ENCODE results near the gene GLRX3. TPM values are rescaled to one million over a fixed set of nuclear protein-coding genes. Genes with fewer than 3 reads are reported as not detected.
"Not testable (repeated sequence)": the region's sequence is repeated elsewhere in the genome, so short reads cannot be mapped to it uniquely, and the experiment has no call there.

GLRX3 gene
- total RNA-seq, 1 experiment from 2014 or later = 496 TPM

- DNase-seq (ENCODE audit: low spot score) = no peak
- in situ Hi-C loops (cut with HindIII; ENCODE audit: low sequenced_read_pairs) = no loop called here
Measured at GRCh38 chr10:130200179-130201042, 64.2 kb downstream of the GLRX3 start.

GRCh38 chr10:130201043-130201380 is 64.8 kb downstream of the GLRX3 start:
- in situ Hi-C loops (cut with HindIII; ENCODE audit: low sequenced_read_pairs) = no loop called here
- DNase-seq (ENCODE audit: low spot score) = no peak

- DNase-seq (ENCODE audit: low spot score); in situ Hi-C loops (cut with HindIII; ENCODE audit: low sequenced_read_pairs): not testable (repeated sequence)
Measured at GRCh38 chr10:130202150-130202549, 66.0 kb downstream of the GLRX3 start.

GRCh38 chr10:130202984-130203621 is 66.9 kb downstream of the GLRX3 start:
- no peak for DNase-seq (ENCODE audit: low spot score)
- in situ Hi-C loops (cut with HindIII; ENCODE audit: low sequenced_read_pairs) = no loop called here

GRCh38 chr10:130203626-130204025 is 67.4 kb downstream of the GLRX3 start:
- DNase-seq (ENCODE audit: low spot score) = no peak
- in situ Hi-C loops (cut with HindIII; ENCODE audit: low sequenced_read_pairs) = no loop called here

- in situ Hi-C loops (cut with HindIII; ENCODE audit: low sequenced_read_pairs) = no loop called here
Measured at GRCh38 chr10:130206216-130206737, 70.1 kb downstream of the GLRX3 start.

GRCh38 chr10:130207205-130207604 is 71.0 kb downstream of the GLRX3 start:
- in situ Hi-C loops (cut with HindIII; ENCODE audit: low sequenced_read_pairs) = no loop called here
- no peak for DNase-seq (ENCODE audit: low spot score)

More at GRCh38 chr10:130206216-130206737, 70.1 kb downstream of the GLRX3 start:
- no peak for DNase-seq (ENCODE audit: low spot score)

- no peak for DNase-seq (ENCODE audit: low spot score)
Measured at GRCh38 chr10:130208807-130209206, 72.6 kb downstream of the GLRX3 start.

GRCh38 chr10:130212746-130213145 is 76.6 kb downstream of the GLRX3 start:
- in situ Hi-C loops (cut with HindIII; ENCODE audit: low sequenced_read_pairs) = no loop called here
- no peak for DNase-seq (ENCODE audit: low spot score)

More at GRCh38 chr10:130208807-130209206, 72.6 kb downstream of the GLRX3 start:
- in situ Hi-C loops (cut with HindIII; ENCODE audit: low sequenced_read_pairs) = no loop called here

GRCh38 chr10:130213286-130214080 is 77.3 kb downstream of the GLRX3 start:
- DNase-seq (ENCODE audit: low spot score) = no peak
- in situ Hi-C loops (cut with HindIII; ENCODE audit: low sequenced_read_pairs) = no loop called here

- no peak for DNase-seq (ENCODE audit: low spot score)
- in situ Hi-C loops (cut with HindIII; ENCODE audit: low sequenced_read_pairs) = no loop called here
Measured at GRCh38 chr10:130214431-130214830, 78.2 kb downstream of the GLRX3 start.

- no peak for DNase-seq (ENCODE audit: low spot score)
- in situ Hi-C loops (cut with HindIII; ENCODE audit: low sequenced_read_pairs) = no loop called here
Measured at GRCh38 chr10:130215151-130215930, 79.2 kb downstream of the GLRX3 start.

- in situ Hi-C loops (cut with HindIII; ENCODE audit: low sequenced_read_pairs) = no loop called here
Measured at GRCh38 chr10:130215931-130216231, 79.7 kb downstream of the GLRX3 start.

GRCh38 chr10:130218181-130218641 is 82.0 kb downstream of the GLRX3 start:
- in situ Hi-C loops (cut with HindIII; ENCODE audit: low sequenced_read_pairs) = no loop called here
- no peak for DNase-seq (ENCODE audit: low spot score)

More at GRCh38 chr10:130215931-130216231, 79.7 kb downstream of the GLRX3 start:
- no peak for DNase-seq (ENCODE audit: low spot score)

GRCh38 chr10:130218936-130219335 is 82.7 kb downstream of the GLRX3 start:
- in situ Hi-C loops (cut with HindIII; ENCODE audit: low sequenced_read_pairs) = no loop called here
- DNase-seq (ENCODE audit: low spot score) = no peak

GRCh38 chr10:130220251-130221185 is 84.3 kb downstream of the GLRX3 start:
- no peak for DNase-seq (ENCODE audit: low spot score)
- in situ Hi-C loops (cut with HindIII; ENCODE audit: low sequenced_read_pairs) = no loop called here

- in situ Hi-C loops (cut with HindIII; ENCODE audit: low sequenced_read_pairs) = no loop called here
- peak; percentile 9 for DNase-seq (ENCODE audit: low spot score)
Measured at GRCh38 chr10:130221456-130222375, 85.5 kb downstream of the GLRX3 start.

Data from G401 (cell line).